GM18505 (cell line): Measurements from ENCODE around the gene AEBP1.

Experiments
- ATAC-seq: cut with Tn5 transposase; IDR thresholded peaks from one replicate; pipeline ENCODE4 v1.9.1; 2021; ENCODE audit not compliant: unreplicated experiment
- POLR2A ChIP-seq: IDR thresholded peaks from 4 replicates; pipeline ENCODE4 v1.6.1; 2011; ENCODE audit warnings: borderline replicate concordance; ENCODE audit not compliant: insufficient read depth, insufficient read length; ENCODE audit errors: extremely low read depth

AEBP1 gene

DNA sequence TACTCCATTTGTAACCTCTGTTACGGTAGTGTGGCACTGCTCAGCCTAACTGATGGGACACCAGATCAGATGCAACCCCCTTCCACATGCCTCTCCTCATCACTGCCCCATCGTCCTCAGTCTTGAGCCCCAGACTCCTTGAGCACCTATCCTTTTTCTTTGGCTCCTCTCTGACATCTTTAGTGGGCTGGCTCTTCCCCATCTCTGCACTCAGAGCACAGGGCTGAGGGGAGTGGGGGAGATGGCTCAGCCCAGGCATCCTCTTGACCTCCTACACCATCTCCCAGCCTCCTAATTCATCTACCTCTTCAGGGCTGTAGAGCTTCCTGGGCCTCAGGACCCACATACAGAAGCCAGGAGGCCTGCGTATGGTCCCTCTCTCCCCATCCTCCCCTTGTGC, 20.3 kb upstream of the AEBP1 start:
- no peak for TF ChIP-seq POLR2A
- ATAC-seq, result no peak

DNA sequence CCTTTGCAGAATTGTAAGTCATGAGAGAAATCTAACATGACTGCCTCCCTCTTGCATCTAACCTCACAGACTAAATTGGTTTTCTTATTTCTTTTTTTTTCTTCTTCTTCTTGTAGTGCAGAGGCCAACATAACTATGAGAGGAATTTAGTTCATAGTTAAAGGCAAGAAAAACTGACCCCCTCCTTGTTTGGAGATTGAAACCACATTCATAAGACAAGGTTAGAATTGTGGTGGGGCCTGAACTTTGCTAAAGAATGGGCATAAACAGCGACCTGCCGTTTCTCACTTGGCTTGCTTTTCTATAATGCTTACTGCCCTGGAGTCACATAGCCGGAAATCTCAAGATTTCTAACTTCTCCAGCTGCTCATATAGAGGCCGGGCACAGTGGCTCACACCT, 19.4 kb upstream of the AEBP1 start:
- ATAC-seq, result no peak
- TF ChIP-seq POLR2A, result no peak

- no peak for ATAC-seq
Measured at GRCh38 chr7:44085546-44085945, 18.6 kb upstream of the AEBP1 start.

GRCh38 chr7:44086627-44087026, 17.5 kb upstream of the AEBP1 start:
- TF ChIP-seq POLR2A, result no peak

More at GRCh38 chr7:44085546-44085945, 18.6 kb upstream of the AEBP1 start:
- no peak for TF ChIP-seq POLR2A

DNA sequence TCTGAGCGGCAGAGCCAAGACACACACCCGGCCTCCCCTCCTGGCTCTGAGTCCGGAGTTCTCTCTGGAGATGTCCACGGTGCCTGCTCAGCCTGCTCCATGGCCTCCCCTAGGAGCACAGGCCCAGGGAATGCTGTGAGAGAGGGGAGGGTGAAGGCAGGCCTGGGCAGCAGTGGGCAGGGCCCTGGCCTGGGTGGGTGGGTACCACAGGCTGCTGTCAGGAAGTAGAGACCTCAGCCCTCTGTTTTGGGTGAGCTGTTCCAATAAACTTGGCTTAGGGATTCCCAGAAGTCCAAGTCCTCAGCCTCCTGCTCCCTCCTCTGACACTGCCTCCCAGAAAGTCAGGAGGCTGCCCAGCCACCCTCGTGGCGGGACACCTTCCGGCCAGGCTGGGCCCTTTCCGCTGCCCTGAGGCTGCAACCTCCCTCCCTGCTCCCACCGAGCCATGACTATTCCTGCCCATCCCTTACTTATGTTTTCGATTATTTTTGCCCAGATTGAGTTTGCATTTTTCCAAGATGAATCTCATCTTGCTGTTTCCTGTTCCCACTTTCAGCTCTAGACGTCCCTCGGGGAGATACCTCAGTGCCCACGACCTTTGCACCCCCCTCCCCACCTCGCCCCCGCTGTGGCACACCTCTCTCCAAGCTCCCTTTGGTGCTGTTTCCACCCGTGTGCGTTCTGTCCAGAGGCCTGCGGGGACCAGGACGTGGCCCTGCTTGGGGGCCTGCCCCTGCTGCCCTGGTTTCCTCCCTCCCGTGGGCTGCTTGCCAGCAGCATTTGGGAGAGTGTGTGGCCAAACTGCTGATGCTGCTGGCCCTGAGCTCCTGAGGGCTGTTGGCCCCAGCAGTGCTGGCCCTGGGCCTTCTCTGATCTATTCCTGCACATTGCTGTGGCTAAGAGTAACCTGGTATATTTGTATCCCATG, 16.0 kb upstream of the AEBP1 start:
- no peak for TF ChIP-seq POLR2A
- ATAC-seq, result no peak

More at GRCh38 chr7:44086627-44087026, 17.5 kb upstream of the AEBP1 start:
- ATAC-seq, result no peak

GRCh38 chr7:44093102-44093641, 11.0 kb upstream of the AEBP1 start:
- ATAC-seq, result no peak
- TF ChIP-seq POLR2A, result no peak

DNA sequence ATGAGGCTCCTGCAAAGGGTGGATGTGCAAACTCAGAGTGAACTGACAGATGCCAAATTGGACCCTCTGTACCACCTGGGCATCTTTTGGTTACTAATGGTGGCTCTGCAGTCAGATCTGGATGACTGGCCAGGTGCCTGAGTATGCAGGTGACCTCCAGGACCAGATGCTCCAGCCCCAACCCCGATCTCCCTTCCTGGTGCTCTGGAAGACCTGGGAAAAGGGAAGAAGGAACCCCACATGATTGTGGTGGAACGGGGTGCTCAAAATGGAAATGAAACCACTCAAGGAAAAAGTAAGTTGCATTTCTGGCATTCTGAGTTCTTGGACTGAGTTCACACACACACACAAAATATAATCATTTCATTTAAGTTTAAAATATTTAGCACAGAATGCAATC, 9.8 kb upstream of the AEBP1 start:
- no peak for ATAC-seq
- no peak for TF ChIP-seq POLR2A

GRCh38 chr7:44094883-44095592, 9.1 kb upstream of the AEBP1 start:
- no peak for ATAC-seq

GRCh38 chr7:44095781-44096180, 8.4 kb upstream of the AEBP1 start:
- no peak for TF ChIP-seq POLR2A
- ATAC-seq, result no peak

More at GRCh38 chr7:44094883-44095592, 9.1 kb upstream of the AEBP1 start:
- TF ChIP-seq POLR2A, result no peak

DNA sequence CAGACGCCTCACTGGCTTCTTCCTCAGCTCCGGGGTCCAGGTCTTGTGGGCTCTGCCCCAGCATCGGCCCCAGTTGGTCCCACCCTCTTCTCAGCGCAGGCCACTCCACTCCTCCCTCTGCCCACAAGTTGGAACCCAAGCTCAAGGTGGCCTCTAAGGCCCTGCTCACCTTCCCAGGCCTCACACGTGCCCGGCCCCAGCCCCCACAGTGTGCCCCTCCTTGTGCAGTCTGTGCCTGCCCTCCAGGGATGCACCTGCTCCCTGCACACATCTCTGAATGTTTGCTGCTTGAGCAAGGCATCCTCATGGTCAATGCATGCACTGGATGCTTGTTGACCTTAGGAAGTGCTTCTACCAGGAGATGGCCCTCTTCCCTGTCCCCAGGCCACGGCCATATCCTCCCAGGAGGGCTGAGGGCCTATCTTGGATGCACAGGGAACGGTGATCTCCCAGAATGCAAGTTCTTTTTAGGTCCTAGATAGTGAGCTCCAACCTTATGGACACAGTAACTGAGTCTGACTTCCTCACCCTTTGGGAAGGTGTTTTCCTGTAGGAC, 7.7 kb upstream of the AEBP1 start:
- no peak for ATAC-seq
- TF ChIP-seq POLR2A, result no peak

GRCh38 chr7:44097064-44097932, 6.8 kb upstream of the AEBP1 start:
- ATAC-seq, result no peak
- TF ChIP-seq POLR2A, result no peak
